Amniotic stem cell (primary cell): ENCODE results near the gene TACC3.
A peak's percentile ranks its signal among the peaks of the same experiment; 100 is the strongest.

Experiments
- DNase-seq: peaks from one replicate; lab custom pipeline; 2025; lab: John Stamatoyannopoulos, UW

TACC3 gene

GRCh38 chr4:1746919-1747602 lies 25.7 kb downstream of the TACC3 start:
- no peak for DNase-seq

GRCh38 chr4:1747603-1747967 lies 26.3 kb downstream of the TACC3 start:
- no peak for DNase-seq

- DNase-seq: peak; percentile 51
Observed at GRCh38 chr4:1748465-1748995, 27.2 kb downstream of the TACC3 start.

- no peak for DNase-seq
Observed at GRCh38 chr4:1749370-1749769, 28.0 kb downstream of the TACC3 start.

- no peak for DNase-seq
Observed at GRCh38 chr4:1749826-1750225, 28.5 kb downstream of the TACC3 start.

- no peak for DNase-seq
Observed at GRCh38 chr4:1750381-1751154, 29.2 kb downstream of the TACC3 start.

GRCh38 chr4:1751155-1751918 lies 30.0 kb downstream of the TACC3 start:
- no peak for DNase-seq

- no peak for DNase-seq
Observed at GRCh38 chr4:1751919-1752283, 30.6 kb downstream of the TACC3 start.

GRCh38 chr4:1752284-1753041 lies 31.1 kb downstream of the TACC3 start:
- DNase-seq: no peak

- DNase-seq: no peak
Observed at GRCh38 chr4:1753294-1753696, 32.0 kb downstream of the TACC3 start.

- no peak for DNase-seq
Observed at GRCh38 chr4:1753697-1754311, 32.5 kb downstream of the TACC3 start.

GRCh38 chr4:1754336-1754735 lies 33.0 kb downstream of the TACC3 start:
- no peak for DNase-seq

GRCh38 chr4:1755297-1755696 lies 34.0 kb downstream of the TACC3 start:
- no peak for DNase-seq

GRCh38 chr4:1756079-1756478 lies 34.8 kb downstream of the TACC3 start:
- no peak for DNase-seq

- no peak for DNase-seq
Observed at GRCh38 chr4:1756893-1757779, 35.8 kb downstream of the TACC3 start.

- DNase-seq: no peak
Observed at GRCh38 chr4:1757836-1758235, 36.5 kb downstream of the TACC3 start.

- DNase-seq: no peak
Observed at GRCh38 chr4:1758306-1759121, 37.2 kb downstream of the TACC3 start.

GRCh38 chr4:1759170-1759817 lies 38.0 kb downstream of the TACC3 start:
- DNase-seq: no peak

- no peak for DNase-seq
Observed at GRCh38 chr4:1759818-1760223, 38.5 kb downstream of the TACC3 start.
